ENCODE measurements around the gene TSSC4. TPM values are rescaled to one million over a fixed set of nuclear protein-coding genes. Genes with fewer than 3 reads are reported as not detected.

The TSSC4 gene
- total RNA-seq, 1 donor from 2014 or later: 70.8 TPM

GRCh38 chr11:2434008-2434407, 33.5 kb downstream of the TSSC4 start:
- H3K4me3 Mint-ChIP-seq: no peak overlapping the region
- H3K27ac Mint-ChIP-seq: no peak overlapping the region
- intact Hi-C loops (cut with micrococcal nuclease): loop anchor here (5.0 kb wide), 1 partner anchor 658 kb away; no protein-coding TSS in a partner anchor
- DNase-seq (ENCODE audit: low spot score): no peak
- no peaks in the 10 kb centered on the region for H3K4me1 Mint-ChIP-seq (ENCODE audit: low read depth)
- no peaks in the 10 kb centered on the region for H3K36me3 Mint-ChIP-seq (ENCODE audit: low read depth)
- H3K9me3 Mint-ChIP-seq: no peaks in the 10 kb centered on the region
- peaks cover 6% of the 10 kb centered on the region for H3K27me3 Mint-ChIP-seq (ENCODE audit: insufficient read depth)

GRCh38 chr11:2434506-2435255, 34.1 kb downstream of the TSSC4 start:
- no peak overlapping the region for H3K4me3 Mint-ChIP-seq
- intact Hi-C loops (cut with micrococcal nuclease): loop anchor here (5.0 kb wide), 1 partner anchor 658 kb away; no protein-coding TSS in a partner anchor
- H3K36me3 Mint-ChIP-seq (ENCODE audit: low read depth): no peaks in the 10 kb centered on the region
- peaks cover 6% of the 10 kb centered on the region for H3K27me3 Mint-ChIP-seq (ENCODE audit: insufficient read depth)
- no peak for DNase-seq (ENCODE audit: low spot score)
- no peaks in the 10 kb centered on the region for H3K4me1 Mint-ChIP-seq (ENCODE audit: low read depth)
- no peaks in the 10 kb centered on the region for H3K9me3 Mint-ChIP-seq
- H3K27ac Mint-ChIP-seq: no peak overlapping the region

GRCh38 chr11:2435288-2436012, 34.9 kb downstream of the TSSC4 start:
- no peak overlapping the region for H3K4me3 Mint-ChIP-seq
- no peaks in the 10 kb centered on the region for H3K36me3 Mint-ChIP-seq (ENCODE audit: low read depth)
- no peak for DNase-seq (ENCODE audit: low spot score)
- H3K4me1 Mint-ChIP-seq (ENCODE audit: low read depth): no peaks in the 10 kb centered on the region
- H3K27ac Mint-ChIP-seq: no peak overlapping the region
- H3K9me3 Mint-ChIP-seq: no peaks in the 10 kb centered on the region
- intact Hi-C loops (cut with micrococcal nuclease): no loop called here
- H3K27me3 Mint-ChIP-seq (ENCODE audit: insufficient read depth): peaks cover 9% of the 10 kb centered on the region

GRCh38 chr11:2436013-2436520, 35.5 kb downstream of the TSSC4 start:
- Mint-ChIP-seq H3K36me3 (ENCODE audit: low read depth) (no peaks in the 10 kb centered on the region), H3K4me3 (no peak overlapping the region), H3K9me3 (no peaks in the 10 kb centered on the region), H3K27me3 (ENCODE audit: insufficient read depth) (peaks cover 9% of the 10 kb centered on the region), H3K4me1 (ENCODE audit: low read depth) (no peaks in the 10 kb centered on the region), H3K27ac (no peak overlapping the region)
- DNase-seq (ENCODE audit: low spot score): no peak
- intact Hi-C loops (cut with micrococcal nuclease): no loop called here

- H3K36me3 Mint-ChIP-seq (ENCODE audit: low read depth): no peaks in the 10 kb centered on the region
- intact Hi-C loops (cut with micrococcal nuclease): no loop called here
- peaks cover 9% of the 10 kb centered on the region for H3K27me3 Mint-ChIP-seq (ENCODE audit: insufficient read depth)
- no peak overlapping the region for H3K27ac Mint-ChIP-seq
- no peak for DNase-seq (ENCODE audit: low spot score)
- H3K4me3 Mint-ChIP-seq: no peak overlapping the region
- H3K9me3 Mint-ChIP-seq: no peaks in the 10 kb centered on the region
- H3K4me1 Mint-ChIP-seq (ENCODE audit: low read depth): no peaks in the 10 kb centered on the region
These were observed 36.0 kb downstream of the TSSC4 start for GRCh38 chr11:2436521-2437031.

GRCh38 chr11:2437516-2437915, 37.0 kb downstream of the TSSC4 start:
- Mint-ChIP-seq H3K4me1 (ENCODE audit: low read depth) (peaks cover under 1% of the 10 kb centered on the region), H3K9me3 (no peaks in the 10 kb centered on the region), H3K4me3 (no peak overlapping the region), H3K27me3 (ENCODE audit: insufficient read depth) (peaks cover 14% of the 10 kb centered on the region), H3K36me3 (ENCODE audit: low read depth) (no peaks in the 10 kb centered on the region), H3K27ac (no peak overlapping the region)
- no peak for DNase-seq (ENCODE audit: low spot score)
- intact Hi-C loops (cut with micrococcal nuclease): no loop called here

- Mint-ChIP-seq H3K27ac (no peak overlapping the region), H3K4me3 (no peak overlapping the region), H3K36me3 (ENCODE audit: low read depth) (no peaks in the 10 kb centered on the region), H3K9me3 (no peaks in the 10 kb centered on the region), H3K27me3 (ENCODE audit: insufficient read depth) (peaks cover 23% of the 10 kb centered on the region), H3K4me1 (ENCODE audit: low read depth) (peaks cover 12% of the 10 kb centered on the region)
- intact Hi-C loops (cut with micrococcal nuclease): loop anchor here (10.0 kb wide), 1 partner anchor 1955 kb away; the partner anchor contains the start of gene TRIM21
- DNase-seq (ENCODE audit: low spot score): no peak
These were observed 39.3 kb downstream of the TSSC4 start for GRCh38 chr11:2439820-2440219.

GRCh38 chr11:2440646-2441045, 40.1 kb downstream of the TSSC4 start:
- H3K9me3 Mint-ChIP-seq: no peaks in the 10 kb centered on the region
- H3K4me3 Mint-ChIP-seq: no peak overlapping the region
- H3K27ac Mint-ChIP-seq: no peak overlapping the region
- H3K27me3 Mint-ChIP-seq (ENCODE audit: insufficient read depth): peaks cover 23% of the 10 kb centered on the region
- intact Hi-C loops (cut with micrococcal nuclease): loop anchor here (10.0 kb wide), 1 partner anchor 1954 kb away; the partner anchor contains the start of gene TRIM21
- no peaks in the 10 kb centered on the region for H3K36me3 Mint-ChIP-seq (ENCODE audit: low read depth)
- DNase-seq (ENCODE audit: low spot score): no peak
- H3K4me1 Mint-ChIP-seq (ENCODE audit: low read depth): peaks cover 16% of the 10 kb centered on the region

GRCh38 chr11:2441171-2441570, 40.6 kb downstream of the TSSC4 start:
- no peaks in the 10 kb centered on the region for H3K9me3 Mint-ChIP-seq
- no peak for DNase-seq (ENCODE audit: low spot score)
- intact Hi-C loops (cut with micrococcal nuclease): loop anchor here (10.0 kb wide), 1 partner anchor 1954 kb away; the partner anchor contains the start of gene TRIM21
- H3K36me3 Mint-ChIP-seq (ENCODE audit: low read depth): no peaks in the 10 kb centered on the region
- no peak overlapping the region for H3K4me3 Mint-ChIP-seq
- no peak overlapping the region for H3K27ac Mint-ChIP-seq
- peaks cover 16% of the 10 kb centered on the region for H3K4me1 Mint-ChIP-seq (ENCODE audit: low read depth)
- H3K27me3 Mint-ChIP-seq (ENCODE audit: insufficient read depth): peaks cover 23% of the 10 kb centered on the region

- intact Hi-C loops (cut with micrococcal nuclease): loop anchor here (10.0 kb wide), 1 partner anchor 1952 kb away; the partner anchor contains the start of gene TRIM21
- no peaks in the 10 kb centered on the region for H3K36me3 Mint-ChIP-seq (ENCODE audit: low read depth)
- no peaks in the 10 kb centered on the region for H3K9me3 Mint-ChIP-seq
These were observed 42.0 kb downstream of the TSSC4 start for GRCh38 chr11:2442589-2442988.

GRCh38 chr11:2443406-2443805, 42.9 kb downstream of the TSSC4 start:
- DNase-seq (ENCODE audit: low spot score): no peak
- no peaks in the 10 kb centered on the region for H3K9me3 Mint-ChIP-seq
- no peak overlapping the region for H3K27ac Mint-ChIP-seq
- H3K27me3 Mint-ChIP-seq (ENCODE audit: insufficient read depth): peaks cover 22% of the 10 kb centered on the region
- peaks cover 27% of the 10 kb centered on the region for H3K4me1 Mint-ChIP-seq (ENCODE audit: low read depth)
- peak overlapping the region; percentile 62 for H3K4me3 Mint-ChIP-seq
- intact Hi-C loops (cut with micrococcal nuclease): loop anchor here (10.0 kb wide), 1 partner anchor 1951 kb away; the partner anchor contains the start of gene TRIM21
- no peaks in the 10 kb centered on the region for H3K36me3 Mint-ChIP-seq (ENCODE audit: low read depth)

More at GRCh38 chr11:2442589-2442988, 42.0 kb downstream of the TSSC4 start:
- Mint-ChIP-seq H3K27ac (no peak overlapping the region), H3K4me1 (ENCODE audit: low read depth) (peaks cover 24% of the 10 kb centered on the region), H3K27me3 (ENCODE audit: insufficient read depth) (peaks cover 23% of the 10 kb centered on the region), H3K4me3 (no peak overlapping the region)
- no peak for DNase-seq (ENCODE audit: low spot score)

GRCh38 chr11:2443881-2444820, 43.6 kb downstream of the TSSC4 start, which contains the start of gene TRPM5:
Gene TRPM5, minus strand, starts transcription at chr11:2444514. Its CDS starts 21,478 bp downstream, at chr11:2423036.
- Mint-ChIP-seq H3K4me1 (ENCODE audit: low read depth) (peaks cover 27% of the 10 kb centered on the region), H3K9me3 (no peaks in the 10 kb centered on the region), H3K27ac (peak within 1 kb of the TSS; percentile 65), H3K4me3 (peak within 1 kb of the TSS; percentile 88), H3K27me3 (ENCODE audit: insufficient read depth) (peaks cover 16% of the 10 kb centered on the region), H3K36me3 (ENCODE audit: low read depth) (no peaks in the 10 kb centered on the region)
- intact Hi-C loops (cut with micrococcal nuclease): loop anchor here (1.0 to 10.0 kb wide), 4 partner anchors 44 to 1951 kb away; partner anchors contain the start of genes CD81, CDKN1C, TRIM21 and TSSC4
- no peak for DNase-seq (ENCODE audit: low spot score)

Measured in activated T-helper 1 cell treated with anti-CD3 and anti-CD28 coated beads, Interleukin-12 subunit alpha, Interleukin-12 subunit beta, Interleukin-2, Interleukin-4 antibody, amounts not matched to agents 30 ng/mL and 10 ng/mL and 1 ng/mL, durations not matched to agents 14 hours and 24 hours and 36 hours (primary cell).